ENCODE data around the gene RFC1.
"Not testable (repeated sequence)": the region's sequence is repeated elsewhere in the genome, so short reads cannot be mapped to it uniquely, and the experiment has no call there.

Gene RFC1

GRCh38 chr4:39305912-39306677, 60.1 kb downstream of the RFC1 start:
- no peak for DNase-seq (ENCODE audit: low read depth in 2 of 2)

GRCh38 chr4:39304651-39305050, 61.5 kb downstream of the RFC1 start:
- no peak for DNase-seq (ENCODE audit: low read depth in 2 of 2)

DNA sequence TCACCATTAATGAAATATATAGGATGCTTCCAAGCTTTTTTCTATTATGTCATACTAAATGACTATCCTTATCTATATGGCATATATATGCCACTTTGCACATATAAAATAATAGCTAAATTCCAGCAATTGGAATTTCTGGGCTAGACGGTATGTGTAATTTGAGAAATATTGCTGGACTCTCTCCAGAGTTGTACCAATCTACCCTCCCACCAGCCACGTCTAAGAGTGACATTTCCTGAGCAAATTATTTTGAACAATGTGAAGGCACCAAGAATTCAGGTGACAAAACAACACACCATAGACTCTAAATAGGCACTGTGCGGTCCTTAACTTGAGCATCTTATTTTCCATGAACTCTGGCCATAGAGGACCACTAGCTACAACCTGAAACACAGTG, 62.3 kb downstream of the RFC1 start:
- DNase-seq (ENCODE audit: low read depth in 2 of 2) = no peak

- DNase-seq (ENCODE audit: low read depth in 2 of 2) = no peak
Measured at GRCh38 chr4:39302901-39303300, 63.3 kb downstream of the RFC1 start.

GRCh38 chr4:39295784-39296183, 70.4 kb downstream of the RFC1 start:
- no peak for DNase-seq (ENCODE audit: low read depth in 2 of 2)

- DNase-seq (ENCODE audit: low read depth in 2 of 2) = not testable (repeated sequence)
Measured at GRCh38 chr4:39292433-39292832, 73.7 kb downstream of the RFC1 start.

DNA sequence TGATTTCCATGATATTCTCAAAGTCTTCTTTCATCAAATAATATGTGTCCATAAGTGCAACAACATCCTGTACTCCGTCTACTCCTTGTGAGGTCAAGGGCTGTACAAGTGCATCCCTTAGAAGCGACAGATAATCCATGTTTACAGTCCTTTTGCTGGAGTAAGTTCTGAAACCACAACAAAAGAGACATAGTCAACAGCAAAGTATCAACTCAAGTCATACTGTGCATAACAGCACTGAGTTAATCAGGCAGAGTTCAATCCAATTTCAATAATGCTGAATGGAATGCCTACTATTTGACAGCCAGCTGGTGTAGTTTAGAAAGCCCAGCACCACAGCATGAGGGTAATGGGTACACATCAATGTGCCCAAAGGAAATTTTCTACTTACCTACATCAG, 74.5 kb downstream of the RFC1 start:
- no peak for DNase-seq (ENCODE audit: low read depth in 2 of 2)

- DNase-seq (ENCODE audit: low read depth in 2 of 2) = no peak
Measured at GRCh38 chr4:39287223-39287622, 78.9 kb downstream of the RFC1 start.

DNA sequence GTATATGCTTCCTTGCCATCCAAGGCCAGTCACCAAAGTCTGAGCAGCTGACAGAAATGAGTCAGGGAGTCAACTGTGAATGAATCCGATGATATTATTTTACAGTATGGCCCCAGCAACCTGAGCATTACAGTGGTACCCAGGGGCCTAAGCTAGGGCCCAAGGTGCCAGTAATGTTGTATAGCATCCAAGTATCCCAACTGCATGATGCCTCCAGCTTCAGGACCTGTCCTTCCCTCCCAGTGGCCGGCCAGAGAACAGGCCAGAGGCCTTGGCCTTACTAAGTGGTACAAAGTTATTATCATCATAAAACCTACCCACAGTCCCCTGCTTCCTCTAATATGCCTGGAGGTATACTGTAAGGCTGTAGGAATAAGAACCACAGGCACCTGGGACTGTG, 79.9 kb downstream of the RFC1 start:
- no peak for DNase-seq (ENCODE audit: low read depth in 2 of 2)

DNA sequence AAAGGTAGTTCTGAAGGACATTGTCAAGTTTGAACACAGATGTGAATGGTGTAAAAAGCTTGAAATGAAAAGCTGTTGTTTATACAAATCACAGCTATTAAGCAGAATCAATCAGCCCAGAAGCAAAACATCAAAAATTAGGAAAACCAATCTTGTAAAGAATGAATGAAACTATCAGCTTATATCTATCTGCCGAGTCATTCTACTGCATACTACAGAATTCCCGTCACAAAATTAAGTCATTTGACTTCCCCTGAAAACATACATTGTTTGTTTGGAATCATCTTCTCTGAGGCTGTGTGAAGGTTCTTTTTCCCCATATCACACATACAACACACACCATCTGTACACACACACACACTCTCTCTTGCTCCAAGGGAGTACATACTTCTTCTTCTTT, 80.3 kb downstream of the RFC1 start:
- no peak for DNase-seq (ENCODE audit: low read depth in 2 of 2)

DNA sequence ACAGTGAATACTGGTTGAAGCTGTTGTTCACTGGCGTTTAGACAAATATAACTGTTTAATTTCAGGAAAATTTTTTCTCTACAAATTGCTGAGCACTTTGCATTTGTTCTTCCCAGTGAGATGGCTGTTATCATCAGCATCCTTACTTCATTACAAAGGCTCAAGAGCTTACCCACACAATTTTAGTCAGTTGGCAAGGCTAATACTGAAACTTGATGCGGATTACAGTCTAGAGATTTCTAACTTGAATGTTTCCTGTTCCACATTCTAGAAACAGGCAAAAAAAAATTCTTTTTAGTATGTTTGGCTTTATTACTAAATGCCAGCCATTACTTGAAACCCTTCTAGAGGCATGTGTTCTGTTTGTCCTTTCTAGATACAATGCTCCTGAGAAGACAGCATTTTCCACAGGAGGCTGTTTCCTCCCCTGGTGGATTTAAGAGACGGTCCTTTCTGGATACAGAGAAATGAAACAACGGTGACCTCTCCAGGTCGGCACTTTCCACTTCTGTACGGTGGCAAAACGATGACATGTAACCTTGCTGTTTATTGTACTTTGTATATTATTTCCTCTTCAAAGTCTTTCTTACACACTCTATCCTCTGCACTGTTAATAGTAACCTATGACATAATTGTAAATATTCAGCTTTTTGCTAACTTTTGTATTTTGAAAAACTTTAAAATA, 80.9 kb downstream of the RFC1 start:
- no peak for DNase-seq (ENCODE audit: low read depth in 2 of 2)

GRCh38 chr4:39280770-39281169, 85.4 kb downstream of the RFC1 start:
- no peak for DNase-seq (ENCODE audit: low read depth in 2 of 2)

DNA sequence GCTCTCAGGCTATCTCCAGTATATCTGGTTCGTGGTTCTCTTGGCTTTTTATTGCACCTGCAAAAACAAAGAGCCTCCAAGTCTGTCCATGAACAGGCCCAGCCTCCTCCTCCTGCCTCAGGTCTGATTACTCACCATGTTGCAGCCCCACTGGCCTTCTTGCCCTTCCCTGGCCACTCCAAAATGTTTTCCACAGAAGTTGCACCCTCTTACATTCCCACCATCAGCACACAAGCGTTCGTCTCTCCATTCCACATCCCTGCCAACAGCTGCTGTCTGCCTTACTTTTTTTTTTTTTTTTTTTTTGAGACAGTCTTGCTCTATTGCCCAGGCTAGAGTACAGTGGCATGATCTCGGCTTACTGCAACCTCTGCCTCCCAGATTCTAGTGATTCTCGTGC, 86.7 kb downstream of the RFC1 start:
- no peak for DNase-seq (ENCODE audit: low read depth in 2 of 2)

- DNase-seq (ENCODE audit: low read depth in 2 of 2) = no peak
Measured at GRCh38 chr4:39278476-39278875, 87.7 kb downstream of the RFC1 start.

DNA sequence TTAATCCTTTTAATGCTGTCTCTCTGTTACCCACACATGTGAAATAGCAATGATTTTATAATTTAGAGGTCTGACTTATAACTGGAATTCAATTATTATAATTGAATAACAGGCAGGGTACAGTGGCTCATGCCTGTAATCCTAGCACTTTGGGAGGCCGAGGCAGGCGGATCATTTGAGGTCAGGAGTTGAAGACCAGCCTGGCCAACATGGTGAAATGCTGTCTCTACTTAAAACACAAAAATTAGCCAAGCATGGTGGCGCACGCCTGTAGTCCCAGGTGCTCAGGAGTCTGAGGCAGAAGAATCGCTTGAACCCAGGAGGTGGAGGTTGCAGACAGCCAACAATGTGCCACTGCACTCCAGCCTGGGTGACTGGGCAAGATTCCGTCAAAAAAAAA, 88.5 kb downstream of the RFC1 start:
- not testable (repeated sequence) for DNase-seq (ENCODE audit: low read depth in 2 of 2)

- no peak for DNase-seq (ENCODE audit: low read depth in 2 of 2)
Measured at GRCh38 chr4:39274503-39274902, 91.7 kb downstream of the RFC1 start.

GRCh38 chr4:39263895-39264294, 102.3 kb downstream of the RFC1 start:
- no peak for DNase-seq (ENCODE audit: low read depth in 2 of 2)

DNA sequence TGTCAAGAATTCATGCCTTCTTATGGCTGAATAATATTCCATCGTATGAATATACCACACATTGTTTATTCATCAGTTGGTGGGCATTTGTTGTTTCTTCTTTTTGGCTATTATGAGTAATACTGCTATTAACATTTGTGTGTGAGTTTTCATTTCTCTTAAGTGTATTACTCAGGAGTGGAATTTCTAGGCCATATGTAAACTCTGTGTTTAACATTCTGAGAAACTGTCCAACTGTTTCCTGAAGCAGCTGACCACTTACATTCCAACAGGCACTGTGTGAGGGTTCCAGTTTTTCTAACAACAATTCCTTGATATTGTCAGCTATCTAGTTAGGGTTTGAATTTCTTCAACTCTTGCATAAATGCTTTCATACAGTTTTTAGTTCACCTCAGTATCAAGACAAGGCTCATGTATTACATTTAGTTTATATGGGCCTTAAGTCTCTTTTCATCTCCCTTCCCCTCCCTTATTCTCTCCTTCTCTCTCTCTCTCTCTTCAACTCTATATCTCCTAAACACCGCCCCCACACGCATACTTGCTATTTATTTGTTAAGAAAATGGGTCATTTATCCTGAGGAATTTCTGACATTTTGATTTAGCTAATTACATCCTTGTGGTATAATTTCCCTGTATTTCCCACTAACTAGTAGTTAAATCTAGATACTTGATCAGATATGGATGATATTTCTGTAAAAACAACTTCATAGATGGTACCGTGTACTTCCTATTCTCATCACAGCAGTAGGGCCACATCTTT, 106.4 kb downstream of the RFC1 start:
- DNase-seq (ENCODE audit: low read depth in 2 of 2) = no peak

GRCh38 chr4:39256436-39256835, 109.7 kb downstream of the RFC1 start:
- no peak for DNase-seq (ENCODE audit: low read depth in 2 of 2)

DNA sequence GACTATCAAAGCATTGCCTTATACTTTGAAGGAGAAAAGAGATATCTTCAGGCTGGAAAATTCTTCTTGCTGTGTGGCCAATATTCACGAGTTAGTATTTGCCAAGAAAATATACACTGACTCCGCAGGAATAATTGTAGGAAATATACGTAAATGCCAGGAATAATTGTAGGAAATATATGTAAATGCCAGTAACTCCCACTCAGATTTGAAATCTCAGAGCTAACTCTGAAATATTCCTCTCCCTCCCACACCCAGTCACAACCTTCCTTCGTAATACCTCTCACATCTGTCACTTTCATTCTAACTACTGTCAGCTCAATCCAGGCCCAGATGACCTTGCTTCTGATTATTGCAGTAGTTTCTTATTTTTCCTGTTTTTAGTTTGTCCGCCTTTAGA, 110.3 kb downstream of the RFC1 start:
- no peak for DNase-seq (ENCODE audit: low read depth in 2 of 2)

- DNase-seq (ENCODE audit: low read depth in 2 of 2) = no peak
Measured at GRCh38 chr4:39255266-39255665, 110.9 kb downstream of the RFC1 start.

DNA sequence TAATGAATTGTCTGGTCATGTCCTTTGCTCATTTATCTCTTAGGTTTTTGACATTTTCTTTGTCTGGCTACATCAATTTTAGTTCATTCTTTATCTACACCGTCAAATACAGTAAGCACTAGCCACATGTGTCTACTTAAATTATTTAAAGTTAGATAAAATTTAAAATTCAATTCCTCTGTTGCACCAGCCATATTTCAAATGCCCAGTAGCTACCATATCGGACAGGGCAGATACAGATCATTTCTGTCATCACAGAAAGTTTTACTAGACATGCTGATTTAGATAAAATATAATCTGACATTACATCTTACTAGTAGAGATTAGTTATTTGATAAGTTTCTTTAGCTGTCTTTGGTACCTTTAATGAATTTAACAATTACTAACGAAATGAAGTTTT, 122.7 kb downstream of the RFC1 start:
- no peak for DNase-seq (ENCODE audit: low read depth in 2 of 2)

Data from stimulated activated CD4-positive, alpha-beta T cell treated with anti-CD3 and anti-CD28 coated beads, Interleukin-1b, Interleukin-23, amount 100 ng/mL, for 1 hour (primary cell).